Activated CD4-positive, CD25-positive, alpha-beta regulatory T cell treated with anti-CD3 and anti-CD28 coated beads, Interleukin-2, amount 50 U/mL, for 72 hours (primary cell): ENCODE results near the gene LARGE1.

Experiments used
- DNase-seq: peaks from one replicate; pipeline ENCODE4 v3.0.0; 2021

Gene LARGE1

GRCh38 chr22:33518405-33518804, 401.9 kb downstream of the LARGE1 start:
- DNase-seq, result no peak

GRCh38 chr22:33515795-33516194, 404.5 kb downstream of the LARGE1 start:
- DNase-seq, result no peak

- no peak for DNase-seq
Observed at GRCh38 chr22:33513388-33514338, 406.6 kb downstream of the LARGE1 start.

- DNase-seq, result no peak
Observed at GRCh38 chr22:33512908-33513307, 407.4 kb downstream of the LARGE1 start.

GRCh38 chr22:33510429-33510904, 409.8 kb downstream of the LARGE1 start:
- DNase-seq, result no peak

GRCh38 chr22:33504941-33505625, 415.2 kb downstream of the LARGE1 start:
- no peak for DNase-seq

- no peak for DNase-seq
Observed at GRCh38 chr22:33496112-33496511, 424.2 kb downstream of the LARGE1 start.

- no peak for DNase-seq
Observed at GRCh38 chr22:33493476-33494205, 426.6 kb downstream of the LARGE1 start.

GRCh38 chr22:33492210-33492651, 428.0 kb downstream of the LARGE1 start:
- DNase-seq, result no peak

GRCh38 chr22:33487041-33487716, 433.1 kb downstream of the LARGE1 start:
- no peak for DNase-seq

- DNase-seq, result no peak
Observed at GRCh38 chr22:33481550-33481949, 438.7 kb downstream of the LARGE1 start.

- no peak for DNase-seq
Observed at GRCh38 chr22:33477120-33478111, 442.9 kb downstream of the LARGE1 start.

- no peak for DNase-seq
Observed at GRCh38 chr22:33476716-33477115, 443.6 kb downstream of the LARGE1 start.

GRCh38 chr22:33476206-33476605, 444.1 kb downstream of the LARGE1 start:
- DNase-seq, result no peak

- no peak for DNase-seq
Observed at GRCh38 chr22:33474587-33474986, 445.7 kb downstream of the LARGE1 start.

- no peak for DNase-seq
Observed at GRCh38 chr22:33472462-33473344, 447.6 kb downstream of the LARGE1 start.

GRCh38 chr22:33470456-33470855, 449.8 kb downstream of the LARGE1 start:
- no peak for DNase-seq

GRCh38 chr22:33467620-33468095, 452.6 kb downstream of the LARGE1 start:
- no peak for DNase-seq

GRCh38 chr22:33467080-33467479, 453.2 kb downstream of the LARGE1 start:
- DNase-seq, result no peak

GRCh38 chr22:33465554-33465953, 454.7 kb downstream of the LARGE1 start:
- DNase-seq, result no peak
